T-helper 1 cell treated with Interleukin-12 subunit alpha and Interleukin-12 subunit beta and Interleukin-4 antibody, amounts not matched to agents 30 ng/mL and 1 ng/mL, for 36 hours (primary cell): ENCODE measurements around the gene GRM2. TPM values are rescaled to one million over a fixed set of nuclear protein-coding genes. Genes with fewer than 3 reads are reported as not detected.

ENCODE experiments used
- total RNA-seq: library from RNA; stranded (reverse); gene quantifications from 2 replicates; pipeline ENCODE4 v1.2.3, GENCODE V29; 2022

Gene GRM2
- total RNA-seq, 1 donor from 2014 or later, result 1.6 TPM

Other genes starting within 250 kb of the GRM2 start
- 38.5 and 39.2 TPM in 2 replicates for gene DCAF1, start 207.1 kb upstream of the GRM2 start, total RNA-seq
- 38.9 and 41.3 TPM in 2 replicates for gene RAD54L2, start 168.3 kb upstream of the GRM2 start, total RNA-seq
- gene TEX264, start 35.8 kb upstream of the GRM2 start, total RNA-seq, result 62.0 and 66.2 TPM in 2 replicates
- gene IQCF6, start 72.2 kb downstream of the GRM2 start, total RNA-seq, result not detected in 2 replicates
- not detected in 2 replicates for gene IQCF2, start 154.5 kb downstream of the GRM2 start, total RNA-seq
- not detected in 2 replicates for gene IQCF5, start 168.5 kb downstream of the GRM2 start, total RNA-seq
- gene IQCF1, start 196.3 kb downstream of the GRM2 start, total RNA-seq, result not detected in 2 replicates
- 37.5 and 37.7 TPM in 2 replicates for gene RRP9, start 234.8 kb downstream of the GRM2 start, total RNA-seq
- 14.0 and 18.8 TPM in 2 replicates for gene PARP3, start 235.3 kb downstream of the GRM2 start, total RNA-seq
- gene GPR62, start 248.3 kb downstream of the GRM2 start, total RNA-seq, result not detected in 2 replicates